Endometrium (tissue), 2 donors: ENCODE results near the gene EXD1.
"Not testable (repeated sequence)": the region's sequence is repeated elsewhere in the genome, so short reads cannot be mapped to it uniquely, and the experiment has no call there.

Experiments used
- FAIRE-seq: peaks from 2 replicates; lab custom pipeline; 2012; peaks lifted over from hg19 to GRCh38; lab: Jason Lieb, UNC
- donor health status: control.
- donor health status: control.

Gene EXD1

DNA sequence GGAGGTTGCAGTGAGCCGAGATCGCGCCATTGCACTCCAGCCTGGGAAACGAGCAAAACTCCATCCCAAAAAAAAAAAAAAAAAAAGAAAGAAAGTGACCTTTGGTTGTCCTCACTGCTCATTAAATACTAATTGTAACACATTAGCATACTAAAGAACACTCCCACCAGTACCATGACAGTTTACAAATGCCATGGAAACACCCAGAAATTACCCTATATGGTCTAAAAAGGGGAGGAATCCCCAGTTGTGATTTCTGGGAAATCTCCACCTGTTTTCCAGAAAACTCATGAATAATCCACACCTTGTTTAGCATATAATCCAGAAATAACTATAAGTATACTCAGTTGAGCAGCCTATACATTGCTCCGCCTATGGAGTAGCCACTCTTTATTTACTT is 90.9 kb downstream of the EXD1 start:
- FAIRE-seq = no peak

DNA sequence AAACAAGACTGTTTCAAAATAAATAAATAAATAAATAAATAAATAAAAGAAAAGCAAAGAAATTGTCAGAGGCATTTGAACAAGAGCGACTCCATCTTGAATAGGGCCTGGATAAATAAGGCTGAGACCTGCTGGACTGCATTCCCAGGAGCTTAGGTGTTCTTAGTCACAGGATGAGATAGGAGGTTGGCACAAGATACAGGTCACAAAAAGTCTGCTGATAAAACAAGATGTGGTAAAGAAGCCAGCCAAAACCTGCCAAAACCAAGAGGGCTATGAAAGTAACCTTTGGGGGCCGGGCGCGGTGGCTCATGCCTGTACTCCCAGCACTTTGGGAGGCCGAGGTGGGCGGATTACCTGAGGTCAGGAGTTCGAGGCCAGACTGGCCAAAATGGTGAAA is 91.4 kb downstream of the EXD1 start:
- not testable (repeated sequence) for FAIRE-seq

DNA sequence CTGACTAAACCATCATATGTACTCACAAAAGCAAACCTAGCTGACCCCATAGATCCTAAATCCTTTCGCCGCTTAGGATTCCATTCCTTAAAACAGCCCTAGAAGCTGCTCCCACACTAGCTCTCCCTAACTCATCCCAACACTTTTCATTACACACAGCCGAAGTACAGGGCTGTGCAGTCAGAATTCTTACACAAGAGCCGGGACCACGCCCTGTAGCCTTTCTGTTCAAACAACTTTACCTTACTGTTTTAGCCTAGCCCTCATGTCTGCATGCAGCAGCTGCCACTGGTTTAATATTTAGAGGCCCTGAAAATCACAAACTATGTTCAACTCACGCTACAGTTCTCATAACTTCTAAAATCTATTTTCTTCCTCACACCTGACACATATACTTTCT is 95.0 kb downstream of the EXD1 start:
- not testable (repeated sequence) for FAIRE-seq

DNA sequence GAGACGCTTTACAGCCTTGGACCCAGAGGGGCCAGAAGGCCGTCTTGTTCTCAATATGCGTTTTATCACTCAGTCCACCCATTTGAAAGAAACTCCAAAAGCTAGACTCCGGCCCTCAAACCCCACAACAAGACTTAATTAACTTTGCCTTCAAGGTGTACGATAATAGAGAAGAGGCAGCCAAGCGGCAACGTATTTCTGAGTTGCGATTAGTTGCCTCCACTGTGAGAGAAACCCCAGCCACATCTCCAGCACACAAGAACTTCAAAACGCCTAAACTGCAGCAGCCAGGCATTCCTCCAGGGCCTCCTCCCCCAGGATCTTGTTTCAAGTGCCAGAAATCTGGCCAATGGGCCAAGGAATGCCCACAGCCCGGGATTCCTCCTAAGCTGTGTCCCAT is 97.1 kb downstream of the EXD1 start:
- FAIRE-seq = no peak
